A673 (cell line): ENCODE measurements around the gene ZFP92. TPM values are rescaled to one million over a fixed set of nuclear protein-coding genes. Genes with fewer than 3 reads are reported as not detected.

Source experiments
- BruUV-seq: library from RNA; stranded (reverse); fragments of 400-500 nt; replicated peaks from 2 replicates; lab custom pipeline; 2021; lab: Mats Ljungman, UMichigan
- CTCF ChIA-PET: fragments of 300-600 bp; sonication (Branson Sonifier 250); formaldehyde crosslinking; loops from one replicate; lab custom pipeline; 2022; ENCODE audit warnings: antibody characterized with exemption; lab: Charles Lee
- POLR2A ChIA-PET: fragments of 300-600 bp; sonication (Branson Sonifier 250); formaldehyde crosslinking; loops from one replicate; lab custom pipeline; 2022; ENCODE audit warnings: antibody characterized with exemption; ENCODE audit not compliant: low non-redundant PET; lab: Charles Lee
- DNase-seq: peaks from one replicate; pipeline ENCODE4 v3.0.0-alpha.2; 2015; ENCODE audit warnings: low spot score
- H3K27ac ChIP-seq: fragments of 200-600 bp; sonication (generic); 2 replicates; pipeline ENCODE4 v1.5.1; 2016; ENCODE audit warnings: mixed run types, low read depth, mild to moderate bottlenecking, mixed read lengths, antibody characterized with exemption, low read length; ENCODE audit not compliant: poor library complexity, severe bottlenecking
- H3K27me3 ChIP-seq: fragments of 200-600 bp; sonication (generic); replicated peaks from 2 replicates; pipeline ENCODE4 v1.6.1; 2017; ENCODE audit warnings: mixed run types, low read depth, mild to moderate bottlenecking, mixed read lengths, antibody characterized with exemption, low read length; ENCODE audit not compliant: insufficient read depth, poor library complexity
- H3K36me3 ChIP-seq: fragments of 200-600 bp; sonication (generic); 2 replicates; pipeline ENCODE4 v1.6.1; 2016; ENCODE audit warnings: mixed run types, mild to moderate bottlenecking, mixed read lengths, antibody characterized with exemption, low read length; ENCODE audit not compliant: insufficient read depth, poor library complexity, severe bottlenecking
- H3K4me1 ChIP-seq: fragments of 200-600 bp; sonication (generic); 2 replicates; pipeline ENCODE4 v1.6.1; 2017; ENCODE audit warnings: mixed run types, mild to moderate bottlenecking, mixed read lengths, antibody characterized with exemption, low read length; ENCODE audit not compliant: insufficient read depth, poor library complexity, severe bottlenecking
- H3K4me3 ChIP-seq: fragments of 200-600 bp; sonication (generic); 2 replicates; pipeline ENCODE4 v1.5.1; 2016; ENCODE audit warnings: low read depth, mixed run types, mild to moderate bottlenecking, mixed read lengths, low read length; ENCODE audit not compliant: poor library complexity, severe bottlenecking
- H3K9me3 ChIP-seq: fragments of 200-600 bp; sonication (generic); 2 replicates; pipeline ENCODE4 v1.6.1; 2016; ENCODE audit warnings: mixed run types, low read depth, mild to moderate bottlenecking, mixed read lengths, antibody characterized with exemption, low read length; ENCODE audit not compliant: poor library complexity, severe bottlenecking
- EZH2 ChIP-seq: fragments of 200-600 bp; sonication (generic); IDR thresholded peaks from 2 replicates; pipeline ENCODE4 v1.6.1; 2017; ENCODE audit warnings: borderline replicate concordance, low read depth, mild to moderate bottlenecking, mixed read lengths, antibody characterized with exemption, low read length; ENCODE audit not compliant: poor library complexity, severe bottlenecking
- intact Hi-C: fragments of 100-400 bp; cut with micrococcal nuclease; formaldehyde crosslinking; loops from one replicate; pipeline ENCODE4 v1.10.0; 2022; ENCODE audit not compliant: unreplicated experiment
- total RNA-seq: library from RNA; stranded (reverse); gene quantifications from 2 replicates; pipeline ENCODE4 v1.2.3, GENCODE V29; 2021
- TF ChIP-seq, protein P1 (sequence below): fragments of 300-800, 200-600 bp; sonication (generic); conservative IDR thresholded peaks from 2 replicates; pipeline ENCODE4 v1.5.1; 2017; ENCODE audit warnings: low read depth, mild to moderate bottlenecking, antibody characterized with exemption, low read length, moderate library complexity, mixed read lengths

Gene ZFP92
- total RNA-seq, 1 experiment from 2014 or later = 0.41 TPM

GRCh38 chrX:153386097-153386496 lies 25.2 kb upstream of the ZFP92 start:
- Histone ChIP-seq H3K27ac (no peak overlapping the region), H3K9me3 (no peaks in the 10 kb centered on the region), H3K4me1 (no peaks in the 10 kb centered on the region), H3K27me3 (no peaks in the 10 kb centered on the region), H3K36me3 (no peaks in the 10 kb centered on the region), H3K4me3 (no peak overlapping the region)
- intact Hi-C loops = no loop called here
- ChIA-PET CTCF (no interaction called here), POLR2A (no interaction called here)
- DNase-seq = no peak
- TF ChIP-seq, protein P1, sequence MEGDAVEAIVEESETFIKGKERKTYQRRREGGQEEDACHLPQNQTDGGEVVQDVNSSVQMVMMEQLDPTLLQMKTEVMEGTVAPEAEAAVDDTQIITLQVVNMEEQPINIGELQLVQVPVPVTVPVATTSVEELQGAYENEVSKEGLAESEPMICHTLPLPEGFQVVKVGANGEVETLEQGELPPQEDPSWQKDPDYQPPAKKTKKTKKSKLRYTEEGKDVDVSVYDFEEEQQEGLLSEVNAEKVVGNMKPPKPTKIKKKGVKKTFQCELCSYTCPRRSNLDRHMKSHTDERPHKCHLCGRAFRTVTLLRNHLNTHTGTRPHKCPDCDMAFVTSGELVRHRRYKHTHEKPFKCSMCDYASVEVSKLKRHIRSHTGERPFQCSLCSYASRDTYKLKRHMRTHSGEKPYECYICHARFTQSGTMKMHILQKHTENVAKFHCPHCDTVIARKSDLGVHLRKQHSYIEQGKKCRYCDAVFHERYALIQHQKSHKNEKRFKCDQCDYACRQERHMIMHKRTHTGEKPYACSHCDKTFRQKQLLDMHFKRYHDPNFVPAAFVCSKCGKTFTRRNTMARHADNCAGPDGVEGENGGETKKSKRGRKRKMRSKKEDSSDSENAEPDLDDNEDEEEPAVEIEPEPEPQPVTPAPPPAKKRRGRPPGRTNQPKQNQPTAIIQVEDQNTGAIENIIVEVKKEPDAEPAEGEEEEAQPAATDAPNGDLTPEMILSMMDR = no peak
- no peak for TF ChIP-seq EZH2
- BruUV-seq = no TSS peak

GRCh38 chrX:153387345-153387744 lies 23.9 kb upstream of the ZFP92 start:
- Histone ChIP-seq H3K27ac (no peak overlapping the region), H3K36me3 (no peaks in the 10 kb centered on the region), H3K4me1 (no peaks in the 10 kb centered on the region), H3K27me3 (no peaks in the 10 kb centered on the region), H3K4me3 (no peak overlapping the region), H3K9me3 (no peaks in the 10 kb centered on the region)
- POLR2A ChIA-PET = no interaction called here
- BruUV-seq = no TSS peak
- intact Hi-C loops = no loop called here
- CTCF ChIA-PET = no interaction called here
- TF ChIP-seq EZH2 = no peak
- TF ChIP-seq, protein P1 = no peak
- DNase-seq = no peak

DNA sequence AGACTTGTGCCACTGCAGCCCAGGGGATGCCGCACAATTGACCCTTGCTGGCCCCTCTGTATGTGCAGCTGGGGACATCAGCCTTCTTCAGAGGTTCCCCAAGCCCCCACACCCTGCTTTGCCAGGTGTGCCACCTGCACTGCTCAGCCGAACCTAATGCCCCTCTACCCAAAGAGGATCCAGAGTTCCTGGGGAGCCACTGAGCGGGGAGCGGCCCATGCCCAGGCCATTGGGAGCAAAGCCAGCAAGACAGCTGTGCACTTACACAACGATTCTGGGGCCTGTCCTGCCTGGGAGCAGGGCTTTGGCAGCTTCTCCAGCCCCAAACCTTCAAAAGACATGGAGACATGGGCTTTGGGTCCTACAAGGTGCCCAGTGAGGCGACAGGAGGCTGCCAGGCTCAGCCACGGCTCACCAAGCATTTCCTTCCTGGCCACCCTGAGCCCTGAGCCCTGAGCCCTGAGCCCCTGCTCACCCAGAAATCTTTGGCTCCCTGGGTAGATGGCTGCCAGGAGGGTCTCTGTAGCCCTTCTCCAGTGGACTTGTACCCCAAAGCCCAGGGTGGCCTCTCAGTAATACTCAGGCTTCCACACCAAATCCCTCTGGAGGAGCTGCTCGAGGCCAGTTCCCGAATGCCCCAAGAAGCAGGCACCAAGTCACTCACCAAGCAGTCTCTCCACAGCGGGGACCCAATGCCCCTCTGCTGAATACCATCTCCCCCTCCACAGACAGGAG lies 23.1 kb upstream of the ZFP92 start:
- H3K27me3 ChIP-seq = no peaks in the 10 kb centered on the region
- BruUV-seq = no TSS peak
- no peaks in the 10 kb centered on the region for H3K4me1 ChIP-seq
- POLR2A ChIA-PET = no interaction called here
- TF ChIP-seq, protein P1 = no peak
- no peak for TF ChIP-seq EZH2
- no peak overlapping the region for H3K27ac ChIP-seq
- CTCF ChIA-PET = no interaction called here
- intact Hi-C loops = no loop called here
- H3K4me3 ChIP-seq = no peak overlapping the region
- H3K9me3 ChIP-seq = no peaks in the 10 kb centered on the region
- no peaks in the 10 kb centered on the region for H3K36me3 ChIP-seq
- no peak for DNase-seq
